HEK293 (cell line): ENCODE data around the gene EPS8L1.
A peak's percentile ranks its signal among the peaks of the same experiment; 100 is the strongest.

ENCODE experiments used
- FEZF1 ChIP-seq: fragments of 450-650 bp; formaldehyde crosslinking; IDR thresholded peaks from 2 replicates; pipeline ENCODE4 v1.5.1; 2016; ENCODE audit warnings: missing biosample characterization, missing genetic modification characterization
- RBAK ChIP-seq: fragments of 450-650 bp; formaldehyde crosslinking; IDR thresholded peaks from 2 replicates; pipeline ENCODE4 v1.5.1; 2016; ENCODE audit warnings: missing biosample characterization, missing genetic modification characterization
- SETDB1 ChIP-seq: IDR thresholded peaks from one replicate; pipeline ENCODE4 v1.6.1; 2017; ENCODE audit warnings: mild to moderate bottlenecking, low read length, moderate library complexity, mixed read lengths; ENCODE audit not compliant: insufficient read length
- SP7 ChIP-seq: fragments of 450-650 bp; formaldehyde crosslinking; IDR thresholded peaks from 2 replicates; pipeline ENCODE4 v1.5.1; 2016; ENCODE audit warnings: missing biosample characterization, missing genetic modification characterization
- TRIM28 ChIP-seq: IDR thresholded peaks from 2 replicates; pipeline ENCODE4 v1.6.1; 2011; ENCODE audit warnings: low read length, control low read depth, borderline replicate concordance
- ZFP37 ChIP-seq: fragments of 450-650 bp; formaldehyde crosslinking; IDR thresholded peaks from 2 replicates; pipeline ENCODE4 v1.5.1; 2016; ENCODE audit warnings: missing biosample characterization, missing genetic modification characterization
- ZFP41 ChIP-seq: fragments of 450-650 bp; formaldehyde crosslinking; IDR thresholded peaks from 2 replicates; pipeline ENCODE4 v1.5.1; 2016; ENCODE audit warnings: missing biosample characterization, missing genetic modification characterization, borderline replicate concordance
- ZNF114 ChIP-seq: fragments of 450-650 bp; formaldehyde crosslinking; IDR thresholded peaks from 2 replicates; pipeline ENCODE4 v1.5.0; 2017; ENCODE audit warnings: missing biosample characterization, missing genetic modification characterization
- ZNF19 ChIP-seq: fragments of 450-650 bp; formaldehyde crosslinking; IDR thresholded peaks from 2 replicates; pipeline ENCODE4; 2016; ENCODE audit warnings: missing biosample characterization, missing genetic modification characterization, low read depth
- ZNF211 ChIP-seq: fragments of 450-650 bp; formaldehyde crosslinking; IDR thresholded peaks from 2 replicates; pipeline ENCODE4 v1.5.1; 2016; ENCODE audit warnings: low read depth, missing biosample characterization, missing genetic modification characterization
- ZNF248 ChIP-seq: fragments of 450-650 bp; formaldehyde crosslinking; IDR thresholded peaks from 2 replicates; pipeline ENCODE4 v1.5.1; 2017; ENCODE audit warnings: missing biosample characterization, missing genetic modification characterization
- ZNF266 ChIP-seq: fragments of 450-650 bp; formaldehyde crosslinking; IDR thresholded peaks from 2 replicates; pipeline ENCODE4 v1.5.1; 2016; ENCODE audit warnings: missing biosample characterization, missing genetic modification characterization, low read depth
- ZNF302 ChIP-seq: fragments of 450-650 bp; formaldehyde crosslinking; IDR thresholded peaks from 2 replicates; pipeline ENCODE4 v1.5.1; 2016; ENCODE audit warnings: missing biosample characterization, missing genetic modification characterization, low read depth
- ZNF335 ChIP-seq: fragments of 450-650 bp; formaldehyde crosslinking; conservative IDR thresholded peaks from 2 replicates; pipeline ENCODE4 v1.5.1; 2016; ENCODE audit warnings: missing biosample characterization, missing genetic modification characterization
- ZNF341 ChIP-seq: fragments of 450-650 bp; formaldehyde crosslinking; IDR thresholded peaks from 2 replicates; pipeline ENCODE4; 2016; ENCODE audit warnings: low read depth, missing biosample characterization, missing genetic modification characterization
- ZNF354C ChIP-seq: fragments of 450-650 bp; formaldehyde crosslinking; IDR thresholded peaks from 2 replicates; pipeline ENCODE4 v1.5.1; 2016; ENCODE audit warnings: missing biosample characterization, missing genetic modification characterization, low read depth, borderline replicate concordance
- ZNF514 ChIP-seq: fragments of 450-650 bp; formaldehyde crosslinking; IDR thresholded peaks from 2 replicates; pipeline ENCODE4 v1.5.1; 2016; ENCODE audit warnings: missing biosample characterization, missing genetic modification characterization
- ZNF544 ChIP-seq: fragments of 450-650 bp; formaldehyde crosslinking; IDR thresholded peaks from 2 replicates; pipeline ENCODE4 v1.5.0; 2017; ENCODE audit warnings: missing biosample characterization, missing genetic modification characterization
- ZNF555 ChIP-seq: fragments of 450-650 bp; formaldehyde crosslinking; conservative IDR thresholded peaks from 2 replicates; pipeline ENCODE4 v1.5.1; 2017; ENCODE audit warnings: missing biosample characterization, mild to moderate bottlenecking, missing genetic modification characterization, inconsistent platforms
- ZNF571 ChIP-seq: fragments of 450-650 bp; formaldehyde crosslinking; IDR thresholded peaks from 2 replicates; pipeline ENCODE4 v1.5.0; 2017; ENCODE audit warnings: missing biosample characterization, missing genetic modification characterization
- ZNF623 ChIP-seq: fragments of 450-650 bp; formaldehyde crosslinking; IDR thresholded peaks from 2 replicates; pipeline ENCODE4 v1.5.1; 2016; ENCODE audit warnings: missing biosample characterization, missing genetic modification characterization
- ZNF624 ChIP-seq: fragments of 450-650 bp; formaldehyde crosslinking; IDR thresholded peaks from 2 replicates; pipeline ENCODE4 v1.5.1; 2017; ENCODE audit warnings: missing biosample characterization, missing genetic modification characterization
- ZNF626 ChIP-seq: fragments of 450-650 bp; sonication (Bioruptor Pico); formaldehyde crosslinking; IDR thresholded peaks from 2 replicates; pipeline ENCODE4 v1.5.1; 2018; ENCODE audit warnings: missing biosample characterization, missing genetic modification characterization, inconsistent platforms
- ZNF664 ChIP-seq: fragments of 450-650 bp; formaldehyde crosslinking; IDR thresholded peaks from 2 replicates; pipeline ENCODE4 v1.5.1; 2016; ENCODE audit warnings: missing biosample characterization, missing genetic modification characterization
- ZNF670 ChIP-seq: fragments of 450-650 bp; formaldehyde crosslinking; IDR thresholded peaks from 2 replicates; pipeline ENCODE4 v1.5.1; 2016; ENCODE audit warnings: missing biosample characterization, missing genetic modification characterization, low read depth
- ZNF677 ChIP-seq: fragments of 450-650 bp; IDR thresholded peaks from 2 replicates; pipeline ENCODE4 v1.5.0; 2018; ENCODE audit warnings: missing biosample characterization, mild to moderate bottlenecking, missing genetic modification characterization, moderate library complexity
- ZNF707 ChIP-seq: fragments of 450-650 bp; formaldehyde crosslinking; IDR thresholded peaks from 2 replicates; pipeline ENCODE4 v1.5.1; 2016; ENCODE audit warnings: missing biosample characterization, missing genetic modification characterization
- ZNF776 ChIP-seq: fragments of 450-650 bp; formaldehyde crosslinking; IDR thresholded peaks from 2 replicates; pipeline ENCODE4 v1.5.0; 2017; ENCODE audit warnings: missing biosample characterization, missing genetic modification characterization, borderline replicate concordance
- ZNF830 ChIP-seq: fragments of 450-650 bp; IDR thresholded peaks from 2 replicates; pipeline ENCODE4 v1.5.0; 2018; ENCODE audit warnings: missing biosample characterization, missing genetic modification characterization, low read depth, mild to moderate bottlenecking, moderate library complexity
- ZNF843 ChIP-seq: fragments of 450-650 bp; formaldehyde crosslinking; IDR thresholded peaks from 2 replicates; pipeline ENCODE4 v1.5.1; 2016; ENCODE audit warnings: missing biosample characterization, missing genetic modification characterization
- TF ChIP-seq, protein P1 (sequence below): IDR thresholded peaks from 2 replicates; pipeline ENCODE4 v1.6.1; 2011; ENCODE audit warnings: mild to moderate bottlenecking, low read depth, low read length, borderline replicate concordance
- TF ChIP-seq, protein P2 (sequence below): fragments of 450-650 bp; formaldehyde crosslinking; conservative IDR thresholded peaks from 2 replicates; pipeline ENCODE4 v1.5.1; 2016; ENCODE audit warnings: low read depth, missing biosample characterization, missing genetic modification characterization
- TF ChIP-seq, protein P3 (sequence below): fragments of 450-650 bp; formaldehyde crosslinking; IDR thresholded peaks from 2 replicates; pipeline ENCODE4 v1.5.1; 2016; ENCODE audit warnings: missing biosample characterization, missing genetic modification characterization
- TF ChIP-seq, protein P4 (sequence below): fragments of 450-650 bp; formaldehyde crosslinking; IDR thresholded peaks from 2 replicates; pipeline ENCODE4 v1.5.1; 2016; ENCODE audit warnings: missing biosample characterization, missing genetic modification characterization

EPS8L1 gene

DNA sequence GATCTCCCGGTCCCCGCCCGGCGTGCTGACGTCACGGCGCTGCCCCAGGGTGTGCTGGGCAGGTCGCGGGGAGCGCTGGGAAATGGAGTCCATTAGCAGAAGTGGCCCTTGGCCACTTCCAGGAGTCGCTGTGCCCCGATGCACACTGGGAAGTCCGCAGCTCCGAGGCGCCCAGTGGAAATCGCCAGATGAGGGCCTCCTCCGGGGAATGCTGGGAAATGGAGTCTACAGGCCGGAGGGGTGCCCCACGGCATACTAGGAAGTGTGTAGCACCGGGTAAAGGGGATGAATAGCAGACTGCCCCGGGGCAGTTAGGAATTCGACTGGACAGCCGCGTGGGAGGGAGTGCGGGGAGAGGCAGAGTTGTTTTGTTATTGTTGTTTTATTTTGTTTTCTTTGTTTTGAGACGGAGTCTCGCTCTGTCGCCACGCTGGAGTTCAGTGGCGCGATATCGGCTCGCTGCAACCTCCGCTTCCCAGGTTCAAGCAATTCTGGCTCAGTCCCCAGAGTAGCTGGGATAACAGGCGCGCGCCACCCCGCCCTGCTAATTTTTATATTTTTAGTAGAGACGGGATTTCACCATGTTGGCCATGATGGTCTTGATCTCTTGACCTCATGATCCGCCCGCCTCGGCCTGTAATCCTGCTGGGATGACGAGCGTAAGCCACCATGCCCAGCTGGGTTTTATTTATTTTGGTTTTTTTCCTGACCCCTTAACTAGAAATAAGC lies 42.2 kb downstream of the EPS8L1 start (continued):
- TF ChIP-seq ZNF555 (tag by site-specific recombination), result no peak
- TF ChIP-seq ZNF211 (tag by site-specific recombination), result no peak
- TF ChIP-seq ZNF830 (tag by site-specific recombination), result no peak
- no peak for TF ChIP-seq ZNF514 (tag by site-specific recombination)
- no peak for TF ChIP-seq TRIM28
- TF ChIP-seq ZNF707 (tag by site-specific recombination), result no peak
- TF ChIP-seq ZNF302 (tag by site-specific recombination), result no peak
- TF ChIP-seq ZNF19 (tag by site-specific recombination), result no peak
- TF ChIP-seq ZNF843 (tag by site-specific recombination), result peak; percentile 80
- TF ChIP-seq ZNF544 (tag by site-specific recombination), result no peak
- TF ChIP-seq, protein P1, sequence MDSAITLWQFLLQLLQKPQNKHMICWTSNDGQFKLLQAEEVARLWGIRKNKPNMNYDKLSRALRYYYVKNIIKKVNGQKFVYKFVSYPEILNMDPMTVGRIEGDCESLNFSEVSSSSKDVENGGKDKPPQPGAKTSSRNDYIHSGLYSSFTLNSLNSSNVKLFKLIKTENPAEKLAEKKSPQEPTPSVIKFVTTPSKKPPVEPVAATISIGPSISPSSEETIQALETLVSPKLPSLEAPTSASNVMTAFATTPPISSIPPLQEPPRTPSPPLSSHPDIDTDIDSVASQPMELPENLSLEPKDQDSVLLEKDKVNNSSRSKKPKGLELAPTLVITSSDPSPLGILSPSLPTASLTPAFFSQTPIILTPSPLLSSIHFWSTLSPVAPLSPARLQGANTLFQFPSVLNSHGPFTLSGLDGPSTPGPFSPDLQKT, result no peak
- 0 out of 2 replicates have a peak, but pooled peaks have one; percentile 24 for TF ChIP-seq ZNF341 (tag by site-specific recombination)
- TF ChIP-seq ZNF354C (tag by site-specific recombination), result no peak
- TF ChIP-seq ZNF624 (tag by site-specific recombination), result no peak
- TF ChIP-seq, protein P2, sequence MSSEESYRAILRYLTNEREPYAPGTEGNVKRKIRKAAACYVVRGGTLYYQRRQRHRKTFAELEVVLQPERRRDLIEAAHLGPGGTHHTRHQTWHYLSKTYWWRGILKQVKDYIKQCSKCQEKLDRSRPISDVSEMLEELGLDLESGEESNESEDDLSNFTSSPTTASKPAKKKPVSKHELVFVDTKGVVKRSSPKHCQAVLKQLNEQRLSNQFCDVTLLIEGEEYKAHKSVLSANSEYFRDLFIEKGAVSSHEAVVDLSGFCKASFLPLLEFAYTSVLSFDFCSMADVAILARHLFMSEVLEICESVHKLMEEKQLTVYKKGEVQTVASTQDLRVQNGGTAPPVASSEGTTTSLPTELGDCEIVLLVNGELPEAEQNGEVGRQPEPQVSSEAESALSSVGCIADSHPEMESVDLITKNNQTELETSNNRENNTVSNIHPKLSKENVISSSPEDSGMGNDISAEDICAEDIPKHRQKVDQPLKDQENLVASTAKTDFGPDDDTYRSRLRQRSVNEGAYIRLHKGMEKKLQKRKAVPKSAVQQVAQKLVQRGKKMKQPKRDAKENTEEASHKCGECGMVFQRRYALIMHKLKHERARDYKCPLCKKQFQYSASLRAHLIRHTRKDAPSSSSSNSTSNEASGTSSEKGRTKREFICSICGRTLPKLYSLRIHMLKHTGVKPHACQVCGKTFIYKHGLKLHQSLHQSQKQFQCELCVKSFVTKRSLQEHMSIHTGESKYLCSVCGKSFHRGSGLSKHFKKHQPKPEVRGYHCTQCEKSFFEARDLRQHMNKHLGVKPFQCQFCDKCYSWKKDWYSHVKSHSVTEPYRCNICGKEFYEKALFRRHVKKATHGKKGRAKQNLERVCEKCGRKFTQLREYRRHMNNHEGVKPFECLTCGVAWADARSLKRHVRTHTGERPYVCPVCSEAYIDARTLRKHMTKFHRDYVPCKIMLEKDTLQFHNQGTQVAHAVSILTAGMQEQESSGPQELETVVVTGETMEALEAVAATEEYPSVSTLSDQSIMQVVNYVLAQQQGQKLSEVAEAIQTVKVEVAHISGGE (tag by site-specific recombination), result peak; percentile 86
- TF ChIP-seq SP7 (tag by site-specific recombination), result peak; percentile 67
- no peak for TF ChIP-seq RBAK
- TF ChIP-seq ZNF623 (tag by site-specific recombination), result no peak
- no peak for TF ChIP-seq ZNF114 (tag by site-specific recombination)
- no peak for TF ChIP-seq ZNF677 (tag by site-specific recombination)
- TF ChIP-seq SETDB1, result no peak
- no peak for TF ChIP-seq ZNF670
- peak; percentile 61 for TF ChIP-seq ZFP37 (tag by site-specific recombination)
- no peak for TF ChIP-seq ZNF571 (tag by site-specific recombination)
- no peak for TF ChIP-seq ZNF664 (tag by site-specific recombination)
- no peak for TF ChIP-seq ZNF776 (tag by site-specific recombination)
- TF ChIP-seq, protein P3, sequence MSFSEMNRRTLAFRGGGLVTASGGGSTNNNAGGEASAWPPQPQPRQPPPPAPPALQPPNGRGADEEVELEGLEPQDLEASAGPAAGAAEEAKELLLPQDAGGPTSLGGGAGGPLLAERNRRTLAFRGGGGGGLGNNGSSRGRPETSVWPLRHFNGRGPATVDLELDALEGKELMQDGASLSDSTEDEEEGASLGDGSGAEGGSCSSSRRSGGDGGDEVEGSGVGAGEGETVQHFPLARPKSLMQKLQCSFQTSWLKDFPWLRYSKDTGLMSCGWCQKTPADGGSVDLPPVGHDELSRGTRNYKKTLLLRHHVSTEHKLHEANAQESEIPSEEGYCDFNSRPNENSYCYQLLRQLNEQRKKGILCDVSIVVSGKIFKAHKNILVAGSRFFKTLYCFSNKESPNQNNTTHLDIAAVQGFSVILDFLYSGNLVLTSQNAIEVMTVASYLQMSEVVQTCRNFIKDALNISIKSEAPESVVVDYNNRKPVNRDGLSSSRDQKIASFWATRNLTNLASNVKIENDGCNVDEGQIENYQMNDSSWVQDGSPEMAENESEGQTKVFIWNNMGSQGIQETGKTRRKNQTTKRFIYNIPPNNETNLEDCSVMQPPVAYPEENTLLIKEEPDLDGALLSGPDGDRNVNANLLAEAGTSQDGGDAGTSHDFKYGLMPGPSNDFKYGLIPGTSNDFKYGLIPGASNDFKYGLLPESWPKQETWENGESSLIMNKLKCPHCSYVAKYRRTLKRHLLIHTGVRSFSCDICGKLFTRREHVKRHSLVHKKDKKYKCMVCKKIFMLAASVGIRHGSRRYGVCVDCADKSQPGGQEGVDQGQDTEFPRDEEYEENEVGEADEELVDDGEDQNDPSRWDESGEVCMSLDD, result peak; percentile 95
- TF ChIP-seq ZNF248 (tag by site-specific recombination), result no peak
- no peak for TF ChIP-seq ZNF626 (tag by site-specific recombination)
- TF ChIP-seq, protein P4, sequence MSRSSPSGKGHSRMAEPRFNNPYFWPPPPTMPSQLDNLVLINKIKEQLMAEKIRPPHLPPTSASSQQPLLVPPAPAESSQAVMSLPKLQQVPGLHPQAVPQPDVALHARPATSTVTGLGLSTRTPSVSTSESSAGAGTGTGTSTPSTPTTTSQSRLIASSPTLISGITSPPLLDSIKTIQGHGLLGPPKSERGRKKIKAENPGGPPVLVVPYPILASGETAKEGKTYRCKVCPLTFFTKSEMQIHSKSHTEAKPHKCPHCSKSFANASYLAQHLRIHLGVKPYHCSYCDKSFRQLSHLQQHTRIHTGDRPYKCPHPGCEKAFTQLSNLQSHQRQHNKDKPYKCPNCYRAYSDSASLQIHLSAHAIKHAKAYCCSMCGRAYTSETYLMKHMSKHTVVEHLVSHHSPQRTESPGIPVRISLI (tag by site-specific recombination), result no peak
- TF ChIP-seq ZNF335 (tag by site-specific recombination), result peak; percentile 99
- TF ChIP-seq ZFP41 (tag by site-specific recombination), result no peak
- TF ChIP-seq ZNF266 (tag by site-specific recombination), result no peak
- peak; percentile 69 for TF ChIP-seq FEZF1 (tag by site-specific recombination)
